H9 (cell line): ENCODE results near the gene AKNAD1. TPM values are rescaled to one million over a fixed set of nuclear protein-coding genes. Genes with fewer than 3 reads are reported as not detected.

Experiments
- DNase-seq: peaks from one replicate; pipeline ENCODE4 v3.0.0-alpha.2; 2017
- H2AFZ ChIP-seq: one replicate; pipeline ENCODE4 v1.6.1; 2013; ENCODE audit warnings: mild to moderate bottlenecking, low read length, control low read depth, moderate library complexity
- H2AK5ac ChIP-seq: 2 replicates; pipeline ENCODE4 v1.6.1; 2013; ENCODE audit warnings: low read length, control low read depth, mixed read lengths; ENCODE audit not compliant: insufficient read length
- H2BK120ac ChIP-seq: one replicate; pipeline ENCODE4 v1.6.1; 2013; ENCODE audit warnings: low read depth, mild to moderate bottlenecking, low read length, control low read depth, inconsistent platforms; ENCODE audit not compliant: poor library complexity, severe bottlenecking
- H2BK12ac ChIP-seq: 2 replicates; pipeline ENCODE4 v1.6.1; 2013; ENCODE audit warnings: low read length, control low read depth, mixed read lengths, low read depth; ENCODE audit not compliant: insufficient read length
- H2BK15ac ChIP-seq: 2 replicates; pipeline ENCODE4 v1.6.1; 2013; ENCODE audit warnings: low read depth, low read length, control low read depth
- H2BK20ac ChIP-seq: one replicate; pipeline ENCODE4 v1.6.1; 2013; ENCODE audit warnings: low read depth, mild to moderate bottlenecking, low read length, control low read depth, inconsistent platforms; ENCODE audit not compliant: poor library complexity, severe bottlenecking
- H2BK5ac ChIP-seq: 2 replicates; pipeline ENCODE4 v1.6.1; 2013; ENCODE audit warnings: low read length, control low read depth, mixed read lengths; ENCODE audit not compliant: insufficient read length
- H3K14ac ChIP-seq: 2 replicates; pipeline ENCODE4 v1.6.1; 2013; ENCODE audit warnings: low read length, control low read depth; ENCODE audit not compliant: insufficient read depth
- H3K18ac ChIP-seq: 2 replicates; pipeline ENCODE4 v1.6.1; 2013; ENCODE audit warnings: low read depth, mild to moderate bottlenecking, mixed read lengths, low read length, control low read depth; ENCODE audit not compliant: insufficient read length
- H3K23ac ChIP-seq: 2 replicates; pipeline ENCODE4 v1.6.1; 2013; ENCODE audit warnings: low read length, control low read depth, mixed read lengths, low read depth; ENCODE audit not compliant: insufficient read length
- H3K23me2 ChIP-seq: 2 replicates; pipeline ENCODE4 v1.6.1; 2013; ENCODE audit warnings: low read depth, mild to moderate bottlenecking, mixed read lengths, low read length, control low read depth; ENCODE audit not compliant: insufficient read length, poor library complexity, severe bottlenecking
- H3K27ac ChIP-seq: 2 replicates; pipeline ENCODE4 v1.5.1; 2013; ENCODE audit warnings: low read length, control low read depth, mixed read lengths, low read depth; ENCODE audit not compliant: insufficient read length
- H3K27me3 ChIP-seq: 2 replicates; pipeline ENCODE4 v1.6.1; 2013; ENCODE audit warnings: low read length, control low read depth, inconsistent platforms; ENCODE audit not compliant: insufficient read depth
- H3K4ac ChIP-seq: 2 replicates; pipeline ENCODE4 v1.6.1; 2013; ENCODE audit warnings: low read depth, mild to moderate bottlenecking, control low read depth, inconsistent platforms, low read length, moderate library complexity
- H3K4me1 ChIP-seq: 2 replicates; pipeline ENCODE4 v1.6.1; 2013; ENCODE audit warnings: low read length, control low read depth, inconsistent platforms; ENCODE audit not compliant: insufficient read depth
- H3K4me2 ChIP-seq: 2 replicates; pipeline ENCODE4 v1.6.1; 2013; ENCODE audit warnings: low read length, control low read depth, mixed read lengths; ENCODE audit not compliant: insufficient read length, insufficient read depth
- H3K56ac ChIP-seq: 2 replicates; pipeline ENCODE4 v1.6.1; 2013; ENCODE audit warnings: low read depth, mild to moderate bottlenecking, mixed read lengths, low read length, control low read depth; ENCODE audit not compliant: insufficient read length
- H3K79me1 ChIP-seq: 2 replicates; pipeline ENCODE4 v1.6.1; 2013; ENCODE audit warnings: low read depth, mild to moderate bottlenecking, moderate library complexity, low read length, control low read depth, inconsistent platforms; ENCODE audit not compliant: insufficient read depth, poor library complexity, severe bottlenecking
- H3K79me2 ChIP-seq: 2 replicates; pipeline ENCODE4 v1.6.1; 2013; ENCODE audit warnings: low read length, control low read depth, inconsistent platforms; ENCODE audit not compliant: insufficient read depth
- H3K9ac ChIP-seq: 2 replicates; pipeline ENCODE4 v1.6.1; 2013; ENCODE audit warnings: low read length, control low read depth, mixed read lengths; ENCODE audit not compliant: insufficient read length; ENCODE audit errors: extremely low read depth
- H3K9me3 ChIP-seq: one replicate; pipeline ENCODE4 v1.6.1; 2013; ENCODE audit warnings: low read depth, low read length, inconsistent platforms; ENCODE audit not compliant: control insufficient read depth
- H3T11ph ChIP-seq: one replicate; pipeline ENCODE4 v1.6.1; 2013; ENCODE audit warnings: mild to moderate bottlenecking, low read length, control low read depth, inconsistent platforms
- H4K20me1 ChIP-seq: one replicate; pipeline ENCODE4 v1.6.1; 2013; ENCODE audit not compliant: control insufficient read depth, insufficient read length, insufficient read depth
- H4K5ac ChIP-seq: 2 replicates; pipeline ENCODE4 v1.6.1; 2013; ENCODE audit warnings: low read depth, mild to moderate bottlenecking, mixed read lengths, low read length, control low read depth; ENCODE audit not compliant: insufficient read length
- H4K8ac ChIP-seq: replicated peaks from 2 replicates; pipeline ENCODE4 v1.6.1; 2013; ENCODE audit warnings: low read length, control low read depth, mixed read lengths, low read depth; ENCODE audit not compliant: insufficient read length
- H4K91ac ChIP-seq: 2 replicates; pipeline ENCODE4 v1.6.1; 2013; ENCODE audit warnings: low read depth, mild to moderate bottlenecking, moderate library complexity, mixed read lengths, low read length, control low read depth; ENCODE audit not compliant: insufficient read length
- H3K27ac Mint-ChIP-seq, 3 experiments: 2 replicates in 2 of 3; 3 replicates in 1 of 3; pipeline ENCODE4 v1.8.0; 2020 to 2021; ENCODE audit warnings: mixed read lengths in 3 of 3, mild to moderate bottlenecking in 1 of 3, moderate library complexity in 1 of 3
- H3K27me3 Mint-ChIP-seq: 2 replicates; pipeline ENCODE4 v1.8.0; 2021; ENCODE audit warnings: low read depth, mild to moderate bottlenecking, moderate library complexity, mixed read lengths
- H3K36me3 Mint-ChIP-seq, 3 experiments: 2 replicates in 2 of 3; 3 replicates in 1 of 3; pipeline ENCODE4 v1.8.0; 2020 to 2021; ENCODE audit warnings: low read depth in 3 of 3, mixed read lengths in 3 of 3; ENCODE audit not compliant: insufficient read depth in 1 of 3
- H3K4me1 Mint-ChIP-seq, 2 experiments: 2 replicates each; pipeline ENCODE4 v1.8.0; 2020; ENCODE audit warnings: mixed read lengths in 2 of 2
- H3K4me3 Mint-ChIP-seq, 2 experiments: 2 replicates in 1 of 2; 3 replicates in 1 of 2; pipeline ENCODE4 v1.8.0; 2020 to 2021; ENCODE audit warnings: mild to moderate bottlenecking in 2 of 2, mixed read lengths in 2 of 2, moderate library complexity in 1 of 2
- H3K9me3 Mint-ChIP-seq, 2 experiments: 2 replicates in 1 of 2; 3 replicates in 1 of 2; pipeline ENCODE4 v1.8.0; 2020; ENCODE audit warnings: mild to moderate bottlenecking in 2 of 2, mixed read lengths in 2 of 2, moderate library complexity in 1 of 2
- CTCF ChIP-seq: fragments of 200-600 bp; sonication (generic); conservative IDR thresholded peaks from 3 replicates; pipeline ENCODE4 v1.8.0; 2021; ENCODE audit warnings: antibody characterized with exemption, mild to moderate bottlenecking
- WGBS: extraction: QIAGEN DNeasy Blood & Tissue Kit; methylation state at CpG from one replicate; pipeline ENCODE4 v1.1.7; 2013; ENCODE audit warnings: missing lambda C conversion rate, low lambda C conversion rate, mixed read lengths; ENCODE audit not compliant: insufficient read length; ENCODE audit errors: extremely low coverage; 5-methylcytosine and 5-hydroxymethylcytosine counted together
- total RNA-seq: library from RNA; stranded (reverse); gene quantifications from 2 replicates; pipeline ENCODE4 v1.2.1, GENCODE V29; 2021

The AKNAD1 gene
- total RNA-seq, 1 experiment from 2014 or later: not detected

- Histone ChIP-seq H2AK5ac (no peak overlapping the region), H3K56ac (no peak overlapping the region), H3K9me3 (no peaks in the 10 kb centered on the region), H2BK5ac (no peak overlapping the region), H3K23ac (no peak overlapping the region), H4K8ac (no peak overlapping the region), H3K4me2 (no peak overlapping the region), H3K4ac (no peak overlapping the region), H2BK20ac (no peak overlapping the region), H3K27me3 (no peaks in the 10 kb centered on the region), H2BK120ac (no peak overlapping the region), H4K5ac (no peak overlapping the region), H4K91ac (no peak overlapping the region), H2BK12ac (no peak overlapping the region), H3K79me1 (no peaks in the 10 kb centered on the region), H2BK15ac (no peak overlapping the region), H2AFZ (no peak overlapping the region), H3K9ac (no peak overlapping the region), H3K23me2 (no peaks in the 10 kb centered on the region), H3K4me1 (no peaks in the 10 kb centered on the region; the same call in 1 of the 2 replicates), H3K14ac (no peak overlapping the region), H3K79me2 (no peaks in the 10 kb centered on the region), H4K20me1 (no peaks in the 10 kb centered on the region), H3K18ac (no peak overlapping the region), H3T11ph (no peak overlapping the region), H3K27ac (no peak overlapping the region)
- H3K36me3 Mint-ChIP-seq: no peaks in the 10 kb centered on the region
- DNase-seq: no peak
- H3K4me3 Mint-ChIP-seq: no peak overlapping the region
- WGBS: no CpG with 5 or more reads among the region's 6 CpGs
- no peaks in the 10 kb centered on the region for H3K27me3 Mint-ChIP-seq
- no peak overlapping the region for H3K27ac Mint-ChIP-seq
- peaks cover 0 to 4% of the 10 kb centered on the region in 2 experiments; a peak in 1 of 4 replicates for H3K4me1 Mint-ChIP-seq
- no peaks in the 10 kb centered on the region for H3K9me3 Mint-ChIP-seq
- no peak for TF ChIP-seq CTCF
Observed at GRCh38 chr1:108861566-108861965, 4.7 kb upstream of the AKNAD1 start.
